MCF 10A (cell line): Measurements from ENCODE around the gene PPP2R5E. TPM values are rescaled to one million over a fixed set of nuclear protein-coding genes. Genes with fewer than 3 reads are reported as not detected.

Source experiments
- BruUV-seq: library from RNA; stranded (reverse); fragments of 400-500 nt; replicated peaks from 2 replicates; lab custom pipeline; 2021; lab: Mats Ljungman, UMichigan
- CTCF ChIA-PET: fragments of 300-600 bp; sonication (Branson Sonifier 250); formaldehyde crosslinking; extraction: SDS; loops from one replicate; lab custom pipeline; 2021; ENCODE audit warnings: antibody characterized with exemption, inconsistent platforms; lab: Yijun Ruan, JAX
- POLR2A ChIA-PET: fragments of 300-600, 350-650 bp; sonication (Branson Sonifier 250); formaldehyde crosslinking; extraction: SDS; loops from one replicate; lab custom pipeline; 2020; ENCODE audit warnings: antibody characterized with exemption, inconsistent platforms; lab: Yijun Ruan, JAX
- DNase-seq: peaks from one replicate; pipeline ENCODE4 v3.0.0-alpha.2; 2018; ENCODE audit not compliant: unreplicated experiment
- H3K27ac Mint-ChIP-seq: one replicate; pipeline ENCODE4 v1.8.0; 2022; ENCODE audit warnings: mild to moderate bottlenecking, low read depth, mixed read lengths; ENCODE audit not compliant: unreplicated experiment
- H3K27me3 Mint-ChIP-seq: one replicate; pipeline ENCODE4 v1.8.0; 2022; ENCODE audit warnings: mixed read lengths; ENCODE audit not compliant: insufficient read depth, unreplicated experiment
- H3K36me3 Mint-ChIP-seq: one replicate; pipeline ENCODE4 v1.8.0; 2022; ENCODE audit warnings: mild to moderate bottlenecking, moderate library complexity, mixed read lengths; ENCODE audit not compliant: insufficient read depth, unreplicated experiment
- H3K4me1 Mint-ChIP-seq: one replicate; pipeline ENCODE4 v1.8.0; 2022; ENCODE audit warnings: mixed read lengths; ENCODE audit not compliant: insufficient read depth, unreplicated experiment
- H3K4me3 Mint-ChIP-seq: one replicate; pipeline ENCODE4 v1.8.0; 2022; ENCODE audit warnings: mild to moderate bottlenecking, moderate library complexity, mixed read lengths; ENCODE audit not compliant: unreplicated experiment
- H3K9me3 Mint-ChIP-seq: one replicate; pipeline ENCODE4 v1.8.0; 2022; ENCODE audit warnings: mixed read lengths; ENCODE audit not compliant: unreplicated experiment
- intact Hi-C: fragments of 100-400 bp; cut with micrococcal nuclease; formaldehyde crosslinking; loops from 2 replicates; pipeline ENCODE4 v1.14.1; 2022
- total RNA-seq: library from RNA; stranded (reverse); gene quantifications from 2 replicates; pipeline ENCODE4 v1.2.3, GENCODE V29; 2022
- TF ChIP-seq, protein P1 (sequence below): fragments of 200-600 bp; IDR thresholded peaks from one replicate; pipeline ENCODE4 v1.8.0; 2022; ENCODE audit warnings: antibody characterized with exemption, mild to moderate bottlenecking; ENCODE audit not compliant: unreplicated experiment

The PPP2R5E gene
- total RNA-seq, 1 experiment from 2014 or later, result 49.7 TPM

DNA sequence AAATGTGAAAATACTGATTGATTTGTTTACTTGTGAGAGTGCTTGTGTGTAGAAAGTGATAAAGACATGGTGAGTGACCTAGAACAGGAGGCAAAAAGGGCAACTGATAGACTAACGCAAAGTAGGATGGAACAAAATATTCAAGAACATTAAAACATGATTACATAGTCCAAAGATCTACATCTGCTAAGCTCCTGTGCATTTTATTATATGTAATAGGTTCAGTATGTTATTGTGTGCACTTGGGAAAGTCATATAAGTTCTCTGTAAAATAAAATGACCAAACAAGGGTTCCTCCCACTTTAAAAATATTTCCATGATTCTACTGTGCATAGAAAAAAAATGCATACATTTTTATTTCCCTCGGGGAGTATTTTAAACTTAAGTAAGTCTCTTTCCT lies 150.2 kb downstream of the PPP2R5E start:
- ChIA-PET POLR2A (no interaction called here), CTCF (no interaction called here)
- intact Hi-C loops, result no loop called here
- Mint-ChIP-seq H3K36me3 (peaks cover 49% of the 10 kb centered on the region), H3K4me3 (no peak overlapping the region), H3K27ac (peak overlapping the region; percentile 25), H3K4me1 (no peaks in the 10 kb centered on the region), H3K9me3 (no peaks in the 10 kb centered on the region), H3K27me3 (no peaks in the 10 kb centered on the region)
- no peak for DNase-seq
- TF ChIP-seq, protein P1, sequence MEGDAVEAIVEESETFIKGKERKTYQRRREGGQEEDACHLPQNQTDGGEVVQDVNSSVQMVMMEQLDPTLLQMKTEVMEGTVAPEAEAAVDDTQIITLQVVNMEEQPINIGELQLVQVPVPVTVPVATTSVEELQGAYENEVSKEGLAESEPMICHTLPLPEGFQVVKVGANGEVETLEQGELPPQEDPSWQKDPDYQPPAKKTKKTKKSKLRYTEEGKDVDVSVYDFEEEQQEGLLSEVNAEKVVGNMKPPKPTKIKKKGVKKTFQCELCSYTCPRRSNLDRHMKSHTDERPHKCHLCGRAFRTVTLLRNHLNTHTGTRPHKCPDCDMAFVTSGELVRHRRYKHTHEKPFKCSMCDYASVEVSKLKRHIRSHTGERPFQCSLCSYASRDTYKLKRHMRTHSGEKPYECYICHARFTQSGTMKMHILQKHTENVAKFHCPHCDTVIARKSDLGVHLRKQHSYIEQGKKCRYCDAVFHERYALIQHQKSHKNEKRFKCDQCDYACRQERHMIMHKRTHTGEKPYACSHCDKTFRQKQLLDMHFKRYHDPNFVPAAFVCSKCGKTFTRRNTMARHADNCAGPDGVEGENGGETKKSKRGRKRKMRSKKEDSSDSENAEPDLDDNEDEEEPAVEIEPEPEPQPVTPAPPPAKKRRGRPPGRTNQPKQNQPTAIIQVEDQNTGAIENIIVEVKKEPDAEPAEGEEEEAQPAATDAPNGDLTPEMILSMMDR, result no peak
- BruUV-seq, result no TSS peak

DNA sequence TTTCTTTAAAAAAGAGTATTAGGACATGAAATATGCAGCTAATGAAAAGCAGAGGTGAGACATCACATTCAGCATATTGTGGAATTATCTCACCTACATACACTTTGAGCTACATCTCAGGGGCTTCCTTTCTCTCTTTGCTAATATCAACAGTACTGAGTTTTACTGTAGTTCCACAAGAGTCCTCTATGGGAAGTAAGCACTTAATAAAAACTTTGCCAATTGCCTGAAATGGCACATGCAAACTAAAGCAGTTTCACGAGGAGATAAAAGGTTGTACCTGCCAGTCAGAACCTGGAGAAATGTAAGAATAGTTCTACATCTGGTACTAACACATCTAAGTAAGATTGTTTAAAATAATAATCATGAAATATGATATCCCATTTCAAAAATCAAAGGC lies 150.9 kb downstream of the PPP2R5E start:
- Mint-ChIP-seq H3K36me3 (peaks cover 52% of the 10 kb centered on the region), H3K27ac (no peak overlapping the region), H3K27me3 (no peaks in the 10 kb centered on the region), H3K9me3 (no peaks in the 10 kb centered on the region), H3K4me1 (no peaks in the 10 kb centered on the region), H3K4me3 (no peak overlapping the region)
- CTCF ChIA-PET, result interaction anchor here (1.1 kb wide), 1 partner anchor 242 kb away, joined by 4 read pairs; no protein-coding TSS in a partner anchor
- no peak for DNase-seq
- POLR2A ChIA-PET, result no interaction called here
- intact Hi-C loops, result no loop called here
- TF ChIP-seq, protein P1, result no peak
- BruUV-seq, result no TSS peak

DNA sequence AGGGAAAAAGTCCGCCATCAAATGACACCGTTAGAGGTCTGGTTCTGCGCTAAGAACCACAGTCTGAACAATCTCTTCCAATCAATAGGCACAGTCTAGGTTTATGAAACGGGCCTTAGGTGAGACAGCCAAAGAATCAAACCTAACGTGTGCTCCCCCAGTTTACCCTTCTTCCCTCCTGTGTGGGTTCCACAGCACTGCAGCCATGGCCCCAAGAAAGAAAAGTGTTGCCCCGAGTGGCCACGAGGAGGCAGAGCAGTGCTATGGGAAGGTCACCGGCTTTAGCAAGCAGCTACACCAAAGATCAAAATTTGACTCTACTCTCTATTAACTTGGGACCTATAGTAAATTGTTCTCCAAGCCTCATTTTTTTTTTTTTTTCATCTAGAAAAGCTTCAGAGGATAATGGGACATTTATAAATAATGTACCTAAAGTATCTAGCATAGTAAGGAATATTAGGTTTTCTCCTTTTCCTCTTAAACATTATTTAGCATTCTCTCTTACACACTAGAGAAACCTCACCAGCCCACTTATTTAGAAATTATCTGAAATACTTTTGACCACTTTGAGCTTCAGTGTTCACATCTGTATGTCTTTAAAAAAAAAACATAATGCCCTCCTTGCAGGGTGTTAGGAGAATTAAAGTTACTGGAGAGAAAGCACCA lies 154.3 kb downstream of the PPP2R5E start:
- no TSS peak for BruUV-seq
- Mint-ChIP-seq H3K9me3 (no peaks in the 10 kb centered on the region), H3K36me3 (peaks cover 62% of the 10 kb centered on the region), H3K4me3 (no peak overlapping the region), H3K27ac (no peak overlapping the region), H3K27me3 (no peaks in the 10 kb centered on the region), H3K4me1 (no peaks in the 10 kb centered on the region)
- TF ChIP-seq, protein P1, result peak; percentile 76
- POLR2A ChIA-PET, result interaction anchor here (0.5 to 1.5 kb wide), 8 partner anchors 9 to 254 kb away, joined by 3 to 13 read pairs (median 4); partner anchors contain the start of gene PPP2R5E
- DNase-seq, result peak; percentile 66
- CTCF ChIA-PET, result interaction anchor here (0.6 to 2.7 kb wide), 34 partner anchors 8 to 1683 kb away, joined by 3 to 20 read pairs (median 4); partner anchors contain the start of genes FNTB and PPP2R5E
- intact Hi-C loops, result loop anchor here (1.0 to 2.0 kb wide), 3 partner anchors 154 to 252 kb away; partner anchors contain the start of genes PPP2R5E and WDR89

DNA sequence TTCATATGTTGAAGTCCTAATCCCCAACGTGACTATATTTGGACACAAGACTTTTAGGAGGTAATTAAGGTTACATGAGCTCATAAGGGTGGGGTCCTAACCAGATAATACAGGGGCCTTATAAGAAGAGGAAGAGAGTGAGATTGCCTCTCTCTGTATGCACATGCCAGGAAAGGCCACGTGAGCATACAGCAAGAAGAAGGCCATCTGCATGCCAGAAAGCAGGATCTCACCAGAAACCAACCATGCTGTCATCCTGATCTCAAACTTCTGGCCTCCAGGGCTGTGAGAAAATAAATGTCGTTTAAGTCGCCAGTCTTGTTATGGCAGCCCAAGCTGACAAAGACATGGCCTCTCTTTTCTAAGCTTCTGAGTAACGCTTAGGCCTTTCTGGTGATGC lies 155.5 kb downstream of the PPP2R5E start:
- ChIA-PET CTCF (interaction anchor here (0.6 to 2.7 kb wide), 13 partner anchors 8 to 916 kb away, joined by 3 to 20 read pairs (median 5); partner anchors contain the start of gene PPP2R5E), POLR2A (interaction anchor here (0.5 to 0.6 kb wide), 3 partner anchors 10 to 383 kb away, joined by 4 read pairs; no protein-coding TSS in a partner anchor)
- no TSS peak for BruUV-seq
- Mint-ChIP-seq H3K36me3 (peaks cover 58% of the 10 kb centered on the region), H3K9me3 (no peaks in the 10 kb centered on the region), H3K27ac (no peak overlapping the region), H3K4me1 (no peaks in the 10 kb centered on the region), H3K27me3 (no peaks in the 10 kb centered on the region), H3K4me3 (no peak overlapping the region)
- TF ChIP-seq, protein P1, result no peak
- DNase-seq, result no peak
- intact Hi-C loops, result loop anchor here (1.0 to 2.0 kb wide), 3 partner anchors 156 to 253 kb away; partner anchors contain the start of genes PPP2R5E and WDR89
